Myocyte (in vitro differentiated cells): Measurements from ENCODE around the gene HERPUD1. TPM values are rescaled to one million over a fixed set of nuclear protein-coding genes. Genes with fewer than 3 reads are reported as not detected.
"Not testable (repeated sequence)": the region's sequence is repeated elsewhere in the genome, so short reads cannot be mapped to it uniquely, and the experiment has no call there.

ENCODE experiments used
- DNase-seq: peaks from one replicate; pipeline ENCODE4 v3.0.0-alpha.2; 2012; ENCODE audit warnings: low read depth
- total RNA-seq: library from RNA; depleted of rRNA; stranded (reverse); fragments of >200 nt; gene quantifications from 2 replicates; pipeline ENCODE4 v1.2.3, GENCODE V29; 2014

The HERPUD1 gene
- total RNA-seq, 1 donor from 2014 or later = 327 TPM

DNA sequence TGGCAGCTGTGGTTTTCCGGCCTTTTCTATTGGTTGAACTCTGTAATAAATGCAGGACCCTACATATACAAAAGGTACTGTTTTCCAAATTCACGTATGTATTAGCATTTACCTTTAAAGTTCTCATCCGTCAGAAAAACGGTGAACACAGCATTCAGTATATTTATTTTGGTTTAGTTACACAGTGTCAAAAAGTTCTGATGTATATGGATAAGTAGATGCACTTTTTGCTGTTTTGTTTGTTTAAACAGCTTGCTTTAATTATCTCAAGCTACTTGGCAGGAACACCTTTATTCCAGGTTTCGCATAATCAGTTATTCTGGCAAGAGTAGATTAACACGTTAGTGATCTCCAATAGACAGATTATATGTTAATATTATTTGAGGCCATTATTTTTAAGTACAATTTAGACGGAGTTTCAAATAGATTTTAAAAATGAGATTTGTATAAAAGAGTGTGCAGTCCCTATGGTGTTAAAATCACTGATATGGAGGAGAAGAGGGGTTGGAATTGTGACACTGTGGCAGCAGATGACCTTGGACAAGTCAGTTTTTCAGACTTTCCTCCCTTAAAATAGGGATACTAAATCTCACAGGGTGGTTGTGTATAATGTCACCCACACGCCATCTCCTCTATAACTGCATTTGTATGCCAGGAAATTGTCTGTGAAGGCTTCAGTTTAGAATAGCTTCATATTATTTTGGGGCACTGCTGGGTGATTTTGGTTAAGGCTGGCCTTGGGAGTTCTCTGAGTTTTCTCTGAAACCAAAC, 2.1 kb downstream of the HERPUD1 start:
- no peak for DNase-seq

DNA sequence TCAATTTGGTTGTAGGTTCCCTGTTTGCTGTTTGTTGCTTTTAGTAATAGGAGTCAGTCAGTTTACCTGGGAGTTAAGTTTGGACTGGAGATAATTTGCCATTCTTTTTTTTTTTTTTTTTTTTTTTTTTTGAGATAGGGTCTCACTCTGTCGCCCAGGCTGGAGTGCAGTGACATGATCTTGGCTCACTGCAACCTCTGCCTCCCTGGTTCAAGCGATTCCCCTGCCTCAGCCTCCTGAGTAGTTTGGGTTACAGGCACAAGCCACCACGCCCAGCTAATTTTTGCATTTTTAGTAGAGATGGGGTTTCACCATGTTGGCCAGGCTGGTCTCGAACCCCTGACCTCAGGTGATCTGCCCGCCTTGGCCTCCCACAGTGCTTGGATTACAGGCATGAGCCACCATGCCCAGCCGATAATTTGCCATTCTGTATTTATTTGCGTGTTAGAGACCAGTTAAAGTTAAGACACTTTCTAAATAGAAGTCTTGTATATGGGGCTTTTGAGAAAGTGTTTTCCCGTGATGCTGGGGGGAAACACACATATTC, 2.7 kb downstream of the HERPUD1 start:
- not testable (repeated sequence) for DNase-seq

DNA sequence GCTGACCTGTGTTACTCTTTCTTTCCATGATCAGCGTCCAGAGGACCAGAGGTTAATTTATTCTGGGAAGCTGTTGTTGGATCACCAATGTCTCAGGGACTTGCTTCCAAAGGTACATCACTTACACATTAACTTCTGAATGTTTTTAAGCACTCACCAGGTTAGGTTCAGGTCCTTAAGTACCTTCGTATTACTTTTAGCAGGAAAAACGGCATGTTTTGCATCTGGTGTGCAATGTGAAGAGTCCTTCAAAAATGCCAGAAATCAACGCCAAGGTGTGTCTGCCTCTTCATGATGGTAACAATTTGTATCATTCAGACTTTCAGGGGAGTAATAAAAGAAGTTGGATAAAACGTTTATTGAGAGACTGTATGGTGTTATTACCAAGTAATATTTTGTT, 3.3 kb downstream of the HERPUD1 start:
- no peak for DNase-seq

DNA sequence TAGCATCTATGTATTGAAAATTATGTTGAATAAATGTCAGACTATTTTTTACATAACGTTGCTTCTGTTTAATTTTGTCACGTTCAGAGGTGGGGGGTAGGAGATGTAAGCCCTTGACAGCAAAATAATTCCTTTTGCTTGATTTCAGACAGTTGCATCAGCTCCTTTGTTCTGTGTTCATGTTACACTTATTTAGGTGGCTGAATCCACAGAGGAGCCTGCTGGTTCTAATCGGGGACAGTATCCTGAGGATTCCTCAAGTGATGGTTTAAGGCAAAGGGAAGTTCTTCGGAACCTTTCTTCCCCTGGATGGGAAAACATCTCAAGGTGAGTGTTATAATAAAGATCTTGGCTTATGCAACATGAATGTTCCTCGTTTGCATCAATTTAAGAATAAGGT, 4.5 kb downstream of the HERPUD1 start:
- DNase-seq = no peak

DNA sequence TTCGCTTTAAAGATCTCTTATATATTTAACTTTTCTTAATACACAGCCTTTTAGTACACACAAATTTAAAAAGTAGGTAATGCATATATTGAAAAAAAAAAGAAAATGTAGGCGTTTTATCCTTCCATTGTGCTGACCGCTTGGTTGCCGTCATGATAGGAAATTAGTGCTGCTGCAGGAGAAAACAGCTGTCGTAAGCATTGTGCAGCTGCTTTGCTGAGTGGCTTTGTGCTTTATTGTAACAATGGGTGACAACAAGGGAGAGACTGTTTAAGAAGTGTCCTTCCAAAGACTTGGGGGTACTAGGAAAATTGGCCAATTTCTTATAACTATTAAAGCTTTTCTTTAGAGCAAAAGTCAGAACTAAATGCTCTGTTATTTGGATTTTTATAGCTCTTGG, 5.0 kb downstream of the HERPUD1 start:
- DNase-seq = peak; percentile 65

DNA sequence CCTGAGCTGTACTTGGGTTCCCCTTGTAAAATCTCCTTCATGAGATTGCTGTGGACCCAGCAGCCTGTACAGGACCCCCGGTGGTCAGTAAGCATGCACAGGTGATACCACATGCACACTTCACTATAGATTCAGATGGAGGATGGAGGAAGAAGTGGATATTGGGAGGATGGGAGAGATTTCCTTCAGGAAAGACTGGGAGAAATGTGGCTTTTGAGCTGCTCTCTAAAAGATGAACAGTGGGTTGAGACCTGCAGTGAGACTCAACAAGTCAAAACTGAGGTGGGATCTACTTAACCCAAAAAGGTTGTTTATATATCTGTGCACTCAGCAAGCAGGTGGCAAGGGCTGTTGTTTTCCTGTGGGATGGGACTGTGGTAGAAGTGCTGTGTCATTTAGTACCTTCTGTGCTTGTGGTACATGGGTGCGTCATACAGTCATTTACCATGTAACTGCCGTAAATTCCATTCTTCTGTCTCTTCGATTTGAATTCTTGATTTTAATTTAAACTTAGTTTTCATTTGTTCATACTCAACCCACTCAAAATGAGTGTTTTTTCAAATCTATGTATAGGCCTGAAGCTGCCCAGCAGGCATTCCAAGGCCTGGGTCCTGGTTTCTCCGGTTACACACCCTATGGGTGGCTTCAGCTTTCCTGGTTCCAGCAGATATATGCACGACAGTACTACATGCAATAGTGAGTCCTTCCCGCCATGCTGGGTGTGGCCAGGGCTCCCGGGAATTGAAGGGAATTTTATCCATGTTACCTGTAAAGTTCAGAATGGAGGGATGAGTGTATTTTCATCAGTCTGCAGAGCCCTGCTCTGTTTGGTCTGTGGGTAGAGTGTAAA, 6.9 kb downstream of the HERPUD1 start:
- DNase-seq = peak; percentile 75

DNA sequence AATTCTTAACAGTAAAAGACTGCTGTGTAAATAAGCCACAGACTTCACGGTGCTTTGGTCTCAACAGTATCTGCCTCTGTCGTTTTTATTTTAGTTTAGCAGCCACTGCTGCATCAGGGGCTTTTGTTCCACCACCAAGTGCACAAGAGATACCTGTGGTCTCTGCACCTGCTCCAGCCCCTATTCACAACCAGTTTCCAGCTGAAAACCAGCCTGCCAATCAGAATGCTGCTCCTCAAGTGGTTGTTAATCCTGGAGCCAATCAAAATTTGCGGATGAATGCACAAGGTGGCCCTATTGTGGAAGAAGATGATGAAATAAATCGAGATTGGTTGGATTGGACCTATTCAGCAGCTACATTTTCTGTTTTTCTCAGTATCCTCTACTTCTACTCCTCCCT, 7.9 kb downstream of the HERPUD1 start:
- peak; percentile 84 for DNase-seq

DNA sequence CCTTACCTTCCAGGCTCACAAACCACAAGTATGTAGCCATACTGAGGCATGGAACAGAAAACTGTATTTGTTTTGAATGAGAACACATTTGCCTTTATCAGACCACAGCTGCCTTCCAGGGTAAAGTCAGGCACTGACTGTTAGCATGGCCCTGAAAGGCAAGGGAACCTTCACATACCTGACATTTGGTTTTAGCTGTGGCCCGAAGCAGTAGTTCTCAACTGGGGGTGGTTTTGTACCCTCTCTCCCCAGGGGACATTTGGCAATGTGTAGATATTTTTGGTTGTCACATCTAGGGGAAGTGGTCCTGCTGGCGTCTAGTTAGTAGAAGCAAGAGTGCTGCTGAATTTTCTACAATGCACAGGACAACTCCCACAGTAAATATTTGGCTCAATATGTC, 9.2 kb downstream of the HERPUD1 start:
- no peak for DNase-seq

DNA sequence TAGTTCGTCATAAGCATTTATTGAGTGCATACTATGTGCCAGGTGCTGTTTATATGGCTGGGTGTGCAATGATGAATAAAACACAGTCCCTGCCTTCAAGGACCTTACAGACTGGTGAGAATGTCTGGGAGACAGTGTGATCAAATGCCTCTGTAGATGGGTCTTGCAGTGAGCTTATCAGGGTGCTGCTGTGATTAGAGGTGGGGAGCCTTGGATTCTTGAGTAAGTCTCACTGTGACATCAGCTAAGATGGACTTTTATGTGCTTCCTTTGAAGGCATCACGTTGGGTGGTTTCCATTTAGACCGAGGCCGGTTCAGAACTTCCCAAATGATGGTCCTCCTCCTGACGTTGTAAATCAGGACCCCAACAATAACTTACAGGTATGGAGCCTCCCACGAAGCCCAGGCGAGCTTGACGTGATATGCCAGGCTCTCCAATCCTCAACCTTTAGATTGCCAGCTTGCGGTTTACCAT, 10.0 kb downstream of the HERPUD1 start:
- no peak for DNase-seq

DNA sequence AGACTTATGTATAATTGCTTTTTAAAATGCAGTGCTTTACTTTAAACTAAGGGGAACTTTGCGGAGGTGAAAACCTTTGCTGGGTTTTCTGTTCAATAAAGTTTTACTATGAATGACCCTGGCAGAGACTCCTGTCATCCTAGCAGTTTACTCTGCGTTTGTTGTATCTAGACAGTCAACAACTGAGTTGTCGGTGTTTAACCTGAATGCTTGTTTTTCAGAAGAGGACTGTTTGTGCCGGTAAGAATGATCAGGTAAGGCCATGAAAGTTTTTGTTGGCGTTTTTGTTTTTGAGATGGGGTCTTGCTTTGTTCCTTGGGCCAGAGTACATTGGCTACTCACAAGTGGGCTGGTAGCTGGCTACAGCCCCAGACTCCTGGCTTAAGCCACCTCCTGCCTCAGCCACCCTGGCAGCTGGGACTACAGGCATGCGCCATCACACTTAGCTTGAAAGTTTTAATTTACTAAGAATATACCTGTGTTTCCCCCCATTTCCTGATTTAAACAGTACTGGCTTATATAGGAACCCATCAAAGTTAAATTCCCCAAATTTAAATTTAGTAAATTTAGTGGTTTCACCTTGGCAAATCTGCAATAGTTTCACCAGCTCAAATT, 11.9 kb downstream of the HERPUD1 start:
- DNase-seq = no peak

DNA sequence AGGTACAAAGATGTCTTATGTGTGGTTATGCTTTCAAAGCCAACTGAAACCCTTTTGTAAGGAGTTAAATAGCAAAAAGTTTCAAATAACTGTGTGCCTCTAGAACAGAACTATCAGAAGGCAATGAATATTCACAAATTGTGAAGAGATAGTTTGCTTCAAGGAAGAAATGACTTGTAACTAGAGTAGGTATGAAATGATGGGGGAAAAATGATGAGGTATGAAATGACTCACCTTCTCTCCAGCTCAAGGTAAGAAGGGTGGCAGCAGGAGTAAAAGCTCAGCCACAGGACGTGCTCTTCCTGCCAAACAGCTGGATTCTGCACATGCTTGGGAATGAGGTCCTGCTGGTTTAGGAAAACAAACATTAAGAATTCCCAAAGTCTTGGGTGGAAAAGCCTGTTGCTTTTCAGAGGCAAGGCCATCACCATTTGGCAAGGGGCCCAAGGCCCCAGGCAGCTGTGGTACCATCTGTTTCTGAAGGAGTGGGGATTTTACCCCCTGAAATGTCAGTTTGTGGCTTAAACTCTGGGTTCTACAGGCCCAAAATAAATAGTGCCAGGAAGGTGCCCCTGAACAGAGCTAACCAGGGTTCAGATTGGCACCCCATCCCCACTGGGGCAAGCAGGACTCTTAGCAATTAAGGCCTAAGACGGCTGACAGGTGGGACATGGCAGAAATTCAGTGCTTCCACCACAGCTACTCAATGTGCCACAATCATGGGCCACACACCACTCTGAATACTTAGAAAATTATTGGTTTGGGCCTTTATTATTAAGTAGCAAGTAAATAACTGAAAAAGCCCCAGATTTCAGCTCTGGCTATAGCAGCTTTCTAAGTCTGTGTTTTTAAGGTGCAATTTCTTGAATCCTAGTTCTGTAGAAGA, 13.3 kb downstream of the HERPUD1 start:
- peak; percentile 83 for DNase-seq

DNA sequence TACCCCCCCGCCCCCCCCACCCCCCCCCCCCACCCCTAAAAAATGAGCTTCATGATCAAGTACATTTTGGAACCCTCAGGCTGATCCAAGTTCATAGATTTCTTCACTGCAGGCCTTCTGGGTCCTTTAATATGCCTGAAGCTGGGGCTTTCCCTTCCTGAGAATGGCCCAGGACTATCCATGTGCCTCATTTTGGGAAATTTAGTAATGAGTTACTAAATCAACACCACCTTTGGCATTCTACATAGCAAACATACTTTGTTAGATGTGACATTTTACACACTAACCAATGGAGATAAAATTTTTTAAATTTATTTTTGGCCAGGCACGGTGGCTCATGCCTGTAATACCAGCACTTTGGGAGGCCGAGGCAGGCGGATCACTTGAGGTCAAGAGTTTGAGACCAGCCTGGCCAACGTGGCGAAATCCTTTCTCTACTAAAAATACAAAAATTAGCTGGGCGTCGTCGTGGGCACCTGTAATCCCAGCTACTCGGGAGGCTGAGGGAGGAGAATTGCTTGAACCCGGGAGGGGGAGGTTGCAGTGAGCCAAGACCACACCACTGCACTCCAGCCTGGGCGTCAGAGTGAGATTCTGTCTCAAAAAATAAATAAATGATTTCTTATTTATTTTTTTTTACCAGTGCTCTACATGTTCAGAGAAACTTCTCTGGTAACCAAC, 14.0 kb downstream of the HERPUD1 start:
- DNase-seq = no peak

DNA sequence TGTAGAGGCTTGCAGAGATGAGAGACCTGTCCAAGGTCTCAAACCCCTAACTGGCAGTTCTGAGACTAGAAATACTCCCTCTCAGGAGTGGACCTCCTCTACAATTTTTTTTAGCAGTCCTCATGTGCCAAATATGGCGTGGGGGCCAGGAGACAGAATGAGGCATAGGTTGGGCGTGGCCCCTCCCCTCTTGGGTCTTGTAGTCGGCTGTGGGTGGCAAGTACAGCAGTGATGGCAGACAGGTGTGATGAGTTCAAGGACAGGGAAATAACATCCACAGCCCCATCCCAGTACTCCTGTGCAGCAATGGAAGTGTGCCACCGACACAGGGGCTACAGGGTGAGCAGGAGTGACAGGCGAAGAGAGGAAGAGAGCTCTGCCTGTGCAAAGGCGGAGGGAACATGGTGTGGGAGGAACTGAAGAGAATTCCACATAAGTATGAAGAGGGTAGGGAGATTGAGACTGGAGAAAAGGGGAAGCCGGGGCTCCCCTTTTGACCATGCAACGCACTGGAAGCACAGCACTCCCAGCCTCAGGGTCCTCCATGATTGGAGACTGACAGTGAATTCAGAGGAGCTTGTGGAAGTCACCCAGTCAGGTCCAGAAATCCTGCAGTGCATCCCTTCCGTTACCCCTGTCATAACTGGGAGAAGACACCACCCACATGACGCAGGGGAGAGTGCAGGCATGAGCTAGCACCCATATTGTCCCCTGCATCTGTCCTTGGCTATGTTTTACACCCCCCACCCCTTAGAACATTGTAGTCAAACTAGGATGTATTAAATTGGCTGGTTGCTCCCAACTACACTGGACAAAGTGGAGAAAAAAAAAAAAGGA, 15.0 kb downstream of the HERPUD1 start:
- peak; percentile 42 for DNase-seq

DNA sequence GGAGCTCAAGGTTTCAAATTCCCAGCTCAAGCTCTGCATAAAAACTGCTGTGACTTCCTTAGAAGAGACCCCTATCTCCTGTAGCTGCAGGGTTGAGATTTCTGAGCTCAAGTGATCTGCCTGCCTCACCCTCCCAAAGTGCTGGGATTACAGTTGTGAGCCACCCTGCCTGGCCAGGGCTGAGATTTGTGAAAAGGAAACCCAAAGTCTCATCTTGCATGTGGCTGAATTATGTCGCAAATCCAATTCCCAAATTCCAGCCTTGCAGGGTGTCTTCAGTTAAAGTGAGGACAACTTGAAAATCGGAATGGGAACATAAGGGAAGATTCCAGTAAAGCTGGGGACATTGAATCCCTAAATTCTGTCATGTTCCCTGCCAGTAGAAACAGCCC, 15.7 kb downstream of the HERPUD1 start:
- DNase-seq = no peak

DNA sequence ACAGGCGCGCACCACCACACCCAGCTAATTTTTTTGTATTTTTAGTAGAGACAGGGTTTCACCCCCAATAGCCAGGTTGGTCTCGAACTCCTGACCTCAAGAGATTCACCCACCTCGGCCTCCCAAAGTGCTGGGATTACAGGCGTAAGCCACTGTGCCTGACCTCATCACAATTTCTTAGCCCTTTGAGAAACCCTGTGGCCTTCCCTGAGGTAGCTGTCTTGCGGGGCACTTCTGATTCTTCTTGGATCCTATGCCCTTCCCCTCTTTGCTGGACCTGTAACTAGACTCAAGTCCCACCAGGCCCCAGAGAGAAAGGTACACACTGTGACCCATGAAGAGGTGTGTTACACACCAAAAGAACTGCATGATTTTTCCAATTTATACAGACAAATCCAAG, 16.3 kb downstream of the HERPUD1 start:
- no peak for DNase-seq

DNA sequence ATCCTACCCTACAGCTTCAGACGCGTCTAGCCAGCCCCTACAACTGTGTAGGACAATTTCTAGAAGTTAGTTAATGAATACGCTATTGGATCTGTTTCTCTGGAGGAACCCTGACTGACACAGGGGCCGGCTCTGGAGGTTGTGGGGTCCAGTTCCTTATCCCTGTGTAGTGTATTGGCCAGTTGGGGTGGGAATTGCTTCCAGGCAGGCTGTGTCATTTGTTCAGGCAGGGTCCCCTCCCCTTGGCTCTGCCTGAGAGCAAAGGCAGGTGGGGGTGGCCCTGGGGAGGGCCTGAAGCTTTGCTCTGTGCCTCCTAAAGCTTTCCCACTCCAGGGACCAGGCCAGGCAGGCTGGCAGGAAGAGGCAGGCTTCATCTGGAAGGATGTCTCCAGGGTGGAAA, 18.1 kb downstream of the HERPUD1 start:
- DNase-seq = no peak

DNA sequence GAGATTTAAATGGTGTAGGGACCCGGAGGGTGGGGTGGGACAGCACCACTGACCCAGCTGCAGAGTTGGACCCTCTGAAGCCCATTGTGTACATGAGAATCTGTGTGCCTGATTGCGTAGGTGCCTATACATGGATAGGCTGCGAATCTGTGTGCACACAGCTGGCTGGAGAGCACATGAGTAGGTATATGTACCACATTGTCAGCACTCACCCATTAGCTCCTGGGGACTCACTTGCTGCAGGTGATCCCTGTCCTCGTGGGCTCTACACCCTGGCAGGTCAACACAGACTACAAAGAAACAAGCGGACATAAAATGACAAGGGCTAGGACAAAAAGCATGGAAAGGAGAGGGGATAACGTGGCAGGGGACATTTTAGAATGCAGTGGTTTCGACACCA, 18.5 kb downstream of the HERPUD1 start:
- DNase-seq = no peak

DNA sequence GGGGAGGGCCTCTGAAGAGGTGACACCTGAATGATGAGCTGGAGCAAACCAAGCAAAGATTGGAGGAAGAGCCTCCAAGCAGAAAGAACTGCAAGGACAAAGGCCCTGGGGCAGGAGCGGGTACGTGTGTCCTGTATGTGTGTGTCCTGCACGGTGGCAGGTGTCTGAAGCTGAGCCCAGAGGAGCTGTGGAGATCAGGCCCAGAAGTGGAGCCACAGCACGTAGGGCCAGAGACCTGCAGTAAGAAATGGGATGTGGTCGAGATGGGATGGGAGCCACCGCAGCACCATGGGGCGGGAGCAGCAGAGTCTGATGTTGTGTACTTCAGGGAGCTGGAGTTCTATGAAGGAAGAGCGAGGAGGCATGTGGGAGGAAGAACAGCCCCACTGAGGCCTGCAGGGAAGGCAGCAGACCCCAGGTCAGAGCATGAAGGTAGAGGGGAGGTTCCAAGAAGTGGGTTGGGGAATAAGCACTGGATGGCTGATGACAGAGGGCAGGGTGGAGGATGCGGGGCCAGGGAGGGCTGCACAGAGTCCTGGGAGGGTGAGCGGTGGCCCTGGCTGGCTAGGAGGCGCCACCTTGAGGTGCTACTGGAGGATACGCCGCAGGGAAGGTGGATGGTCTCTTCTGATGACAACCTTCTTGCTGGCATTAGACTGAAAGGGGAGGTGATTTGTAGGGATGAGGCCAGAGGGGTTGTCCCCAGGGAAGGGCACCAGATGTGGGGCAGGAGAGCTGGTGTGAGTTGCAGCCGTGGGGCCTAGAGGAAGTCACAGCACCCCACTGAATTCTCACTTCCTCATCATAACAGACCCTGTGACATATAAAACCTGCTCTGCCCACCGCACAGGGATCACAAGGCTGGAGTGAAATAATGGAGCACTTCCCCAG, 19.2 kb downstream of the HERPUD1 start:
- peak; percentile 61 for DNase-seq
